HepG2 (cell line): ENCODE results near the gene ARHGAP19. TPM values are rescaled to one million over a fixed set of nuclear protein-coding genes. Genes with fewer than 3 reads are reported as not detected.

Experiments
- CEBPB ChIP-seq: IDR thresholded peaks from 2 replicates; pipeline ENCODE4 v1.6.1; 2011; ENCODE audit warnings: low read depth, low read length, improper control_type of control experiment, borderline replicate concordance
- FLYWCH1 ChIP-seq: sonication (generic); formaldehyde crosslinking; IDR thresholded peaks from 2 replicates; pipeline ENCODE4 v1.8.1; 2023; ENCODE audit warnings: mild to moderate bottlenecking, missing genetic modification reagents
- FOXA1 ChIP-seq, 2 experiments: fragments of 450-650 bp in 1 of 2; sonication (generic) in 1 of 2; formaldehyde crosslinking in 1 of 2; IDR thresholded peaks; 2 replicates each; pipeline versions ENCODE4 v1.4.0 to v1.6.1; 2016 to 2020; ENCODE audit warnings: missing genetic modification reagents in 1 of 2
- FOXP1 ChIP-seq, 2 experiments: fragments of 450-650 bp in 1 of 2; IDR thresholded peaks; 2 replicates each; pipeline ENCODE4 v1.6.1; 2017 to 2018; ENCODE audit warnings: antibody characterized with exemption in 1 of 2
- HNF4G ChIP-seq, 2 experiments: sonication (generic) in 1 of 2; formaldehyde crosslinking in 1 of 2; IDR thresholded peaks; 2 replicates each; pipeline versions ENCODE4 v1.4.0 to v1.6.1; 2011 to 2020; ENCODE audit warnings: borderline replicate concordance in 2 of 2, low read depth in 2 of 2, mild to moderate bottlenecking in 2 of 2, low read length in 1 of 2, missing genetic modification reagents in 1 of 2, moderate library complexity in 1 of 2
- SAP130 ChIP-seq: IDR thresholded peaks from 2 replicates; pipeline ENCODE4 v1.6.1; 2016; ENCODE audit warnings: low read depth
- TAF15 ChIP-seq: fragments of 200-400 bp; formaldehyde crosslinking; IDR thresholded peaks from one replicate; pipeline ENCODE4 v1.6.1; 2018; ENCODE audit warnings: mild to moderate bottlenecking, low read depth, low read length; ENCODE audit not compliant: poor library complexity, severe bottlenecking
- ZNF549 ChIP-seq: sonication (generic); formaldehyde crosslinking; IDR thresholded peaks from 2 replicates; pipeline ENCODE4 v1.5.0; 2020; ENCODE audit warnings: missing genetic modification reagents
- ZNF644 ChIP-seq: IDR thresholded peaks from 2 replicates; pipeline ENCODE4 v1.6.1; 2016; ENCODE audit warnings: low read depth
- ZNF646 ChIP-seq: sonication (generic); formaldehyde crosslinking; IDR thresholded peaks from 2 replicates; pipeline ENCODE4 v1.9.0; 2021; ENCODE audit warnings: mild to moderate bottlenecking, missing genetic modification reagents
- polyA plus RNA-seq, 8 experiments: library from polyadenylated mRNA; depleted of rRNA in 3 of 8; stranded (reverse) in 7 of 8; unstranded in 1 of 8; fragments of >200 nt; fragmentation: Illumina TruSeq in 4 of 8; extraction: Trizol in 4 of 8; gene quantifications; 2 replicates each; pipeline versions ENCODE4 v1.2.1 to v1.2.3, GENCODE V29; 2011 to 2016; ENCODE audit warnings: low read depth in 4 of 8, missing spikeins in 1 of 8, mixed read lengths in 1 of 8; ENCODE audit not compliant: insufficient read depth in 1 of 8
- total RNA-seq, 5 experiments: library from RNA; depleted of rRNA; stranded (reverse); fragments of >200 nt; fragmentation: Illumina TruSeq; extraction: Trizol; gene quantifications; 2 replicates each; pipeline ENCODE4 v1.2.3, GENCODE V29; 2016; ENCODE audit warnings: low read depth in 1 of 5
- TF ChIP-seq, protein P1 (sequence below): sonication (generic); formaldehyde crosslinking; IDR thresholded peaks from 2 replicates; pipeline ENCODE4 v1.5.1; 2020; ENCODE audit warnings: mild to moderate bottlenecking, missing genetic modification reagents, borderline replicate concordance
- TF ChIP-seq, protein P2 (sequence below): IDR thresholded peaks from 2 replicates; pipeline ENCODE4 v1.6.1; 2012; ENCODE audit warnings: low read depth, low read length, improper control_type of control experiment
- TF ChIP-seq, protein P3 (sequence below): sonication (generic); formaldehyde crosslinking; IDR thresholded peaks from 2 replicates; pipeline ENCODE4 v1.8.0; 2022; ENCODE audit warnings: missing genetic modification reagents, low read depth, mild to moderate bottlenecking, borderline replicate concordance

ARHGAP19 gene
- total and polyA plus RNA-seq, 2 of the 13 experiments (the other 11 are each of a cell fraction or from before 2014, with no cell fraction given): 7.6 to 10.0 TPM

- TF ChIP-seq, protein P1, sequence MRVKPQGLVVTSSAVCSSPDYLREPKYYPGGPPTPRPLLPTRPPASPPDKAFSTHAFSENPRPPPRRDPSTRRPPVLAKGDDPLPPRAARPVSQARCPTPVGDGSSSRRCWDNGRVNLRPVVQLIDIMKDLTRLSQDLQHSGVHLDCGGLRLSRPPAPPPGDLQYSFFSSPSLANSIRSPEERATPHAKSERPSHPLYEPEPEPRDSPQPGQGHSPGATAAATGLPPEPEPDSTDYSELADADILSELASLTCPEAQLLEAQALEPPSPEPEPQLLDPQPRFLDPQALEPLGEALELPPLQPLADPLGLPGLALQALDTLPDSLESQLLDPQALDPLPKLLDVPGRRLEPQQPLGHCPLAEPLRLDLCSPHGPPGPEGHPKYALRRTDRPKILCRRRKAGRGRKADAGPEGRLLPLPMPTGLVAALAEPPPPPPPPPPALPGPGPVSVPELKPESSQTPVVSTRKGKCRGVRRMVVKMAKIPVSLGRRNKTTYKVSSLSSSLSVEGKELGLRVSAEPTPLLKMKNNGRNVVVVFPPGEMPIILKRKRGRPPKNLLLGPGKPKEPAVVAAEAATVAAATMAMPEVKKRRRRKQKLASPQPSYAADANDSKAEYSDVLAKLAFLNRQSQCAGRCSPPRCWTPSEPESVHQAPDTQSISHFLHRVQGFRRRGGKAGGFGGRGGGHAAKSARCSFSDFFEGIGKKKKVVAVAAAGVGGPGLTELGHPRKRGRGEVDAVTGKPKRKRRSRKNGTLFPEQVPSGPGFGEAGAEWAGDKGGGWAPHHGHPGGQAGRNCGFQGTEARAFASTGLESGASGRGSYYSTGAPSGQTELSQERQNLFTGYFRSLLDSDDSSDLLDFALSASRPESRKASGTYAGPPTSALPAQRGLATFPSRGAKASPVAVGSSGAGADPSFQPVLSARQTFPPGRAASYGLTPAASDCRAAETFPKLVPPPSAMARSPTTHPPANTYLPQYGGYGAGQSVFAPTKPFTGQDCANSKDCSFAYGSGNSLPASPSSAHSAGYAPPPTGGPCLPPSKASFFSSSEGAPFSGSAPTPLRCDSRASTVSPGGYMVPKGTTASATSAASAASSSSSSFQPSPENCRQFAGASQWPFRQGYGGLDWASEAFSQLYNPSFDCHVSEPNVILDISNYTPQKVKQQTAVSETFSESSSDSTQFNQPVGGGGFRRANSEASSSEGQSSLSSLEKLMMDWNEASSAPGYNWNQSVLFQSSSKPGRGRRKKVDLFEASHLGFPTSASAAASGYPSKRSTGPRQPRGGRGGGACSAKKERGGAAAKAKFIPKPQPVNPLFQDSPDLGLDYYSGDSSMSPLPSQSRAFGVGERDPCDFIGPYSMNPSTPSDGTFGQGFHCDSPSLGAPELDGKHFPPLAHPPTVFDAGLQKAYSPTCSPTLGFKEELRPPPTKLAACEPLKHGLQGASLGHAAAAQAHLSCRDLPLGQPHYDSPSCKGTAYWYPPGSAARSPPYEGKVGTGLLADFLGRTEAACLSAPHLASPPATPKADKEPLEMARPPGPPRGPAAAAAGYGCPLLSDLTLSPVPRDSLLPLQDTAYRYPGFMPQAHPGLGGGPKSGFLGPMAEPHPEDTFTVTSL (CRISPR knock-in tag): peak; percentile 60; the same call in 1 of the 2 replicates
- TF ChIP-seq HNF4G (IDR thresholded peaks at IDR 0.05; ENCODE audit: borderline replicate concordance, low read depth, low read length): no peak
- TF ChIP-seq HNF4G (CRISPR knock-in tag; IDR thresholded peaks at IDR 0.05; ENCODE audit: borderline replicate concordance, low read depth): no peak
- no peak for TF ChIP-seq ZNF549
- TF ChIP-seq TAF15: no peak
- TF ChIP-seq FLYWCH1 (CRISPR knock-in tag): no peak
- TF ChIP-seq ZNF644 (CRISPR knock-in tag): 0 out of 2 replicates have a peak, but pooled peaks have one; percentile 54
- TF ChIP-seq FOXA1 (IDR thresholded peaks at IDR 0.05): no peak
- 0 out of 2 replicates have a peak, but pooled peaks have one; percentile 35 for TF ChIP-seq FOXA1 (CRISPR knock-in tag; IDR thresholded peaks at IDR 0.05)
- peak; percentile 94 for TF ChIP-seq CEBPB
- TF ChIP-seq, protein P2, sequence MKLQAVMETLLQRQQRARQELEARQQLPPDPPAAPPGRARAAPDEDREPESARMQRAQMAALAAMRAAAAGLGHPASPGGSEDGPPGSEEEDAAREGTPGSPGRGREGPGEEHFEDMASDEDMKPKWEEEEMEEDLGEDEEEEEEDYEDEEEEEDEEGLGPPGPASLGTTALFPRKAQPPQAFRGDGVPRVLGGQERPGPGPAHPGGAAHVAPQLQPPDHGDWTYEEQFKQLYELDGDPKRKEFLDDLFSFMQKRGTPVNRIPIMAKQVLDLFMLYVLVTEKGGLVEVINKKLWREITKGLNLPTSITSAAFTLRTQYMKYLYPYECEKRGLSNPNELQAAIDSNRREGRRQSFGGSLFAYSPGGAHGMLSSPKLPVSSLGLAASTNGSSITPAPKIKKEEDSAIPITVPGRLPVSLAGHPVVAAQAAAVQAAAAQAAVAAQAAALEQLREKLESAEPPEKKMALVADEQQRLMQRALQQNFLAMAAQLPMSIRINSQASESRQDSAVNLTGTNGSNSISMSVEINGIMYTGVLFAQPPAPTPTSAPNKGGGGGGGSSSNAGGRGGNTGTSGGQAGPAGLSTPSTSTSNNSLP: peak; percentile 12; the same call in 1 of the 2 replicates
- TF ChIP-seq, protein P3, sequence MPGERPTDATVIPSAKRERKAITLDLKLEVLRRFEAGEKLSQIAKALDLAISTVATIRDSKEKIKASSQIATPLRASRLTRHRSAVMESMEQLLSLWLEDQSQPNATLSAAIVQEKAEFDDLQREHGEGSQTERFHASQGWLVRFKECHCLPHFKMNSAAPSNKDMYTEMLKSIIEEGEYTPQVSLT: no peak
- TF ChIP-seq FOXP1 (IDR thresholded peaks at IDR 0.05): peak; percentile 92
- peak; percentile 95 for TF ChIP-seq FOXP1 (CRISPR knock-in tag; IDR thresholded peaks at IDR 0.05)
- 0 out of 2 replicates have a peak, but pooled peaks have one; percentile 47 for TF ChIP-seq ZNF646 (CRISPR knock-in tag)
- peak; percentile 45 for TF ChIP-seq SAP130 (CRISPR knock-in tag)
These were observed 13.2 kb downstream of the ARHGAP19 start (continued) for GRCh38 chr10:97279121-97279815.
